GM12801 (cell line): ENCODE data around the gene IGDCC3.

Experiments used
- TF ChIP-seq, protein P1 (sequence below): IDR thresholded peaks from one replicate; pipeline ENCODE4 v1.5.1; 2011; ENCODE audit warnings: control low read depth; ENCODE audit not compliant: insufficient read length; ENCODE audit errors: extremely low read depth

The IGDCC3 gene

GRCh38 chr15:65396283-65396964, 18.6 kb upstream of the IGDCC3 start:
- TF ChIP-seq, protein P1, sequence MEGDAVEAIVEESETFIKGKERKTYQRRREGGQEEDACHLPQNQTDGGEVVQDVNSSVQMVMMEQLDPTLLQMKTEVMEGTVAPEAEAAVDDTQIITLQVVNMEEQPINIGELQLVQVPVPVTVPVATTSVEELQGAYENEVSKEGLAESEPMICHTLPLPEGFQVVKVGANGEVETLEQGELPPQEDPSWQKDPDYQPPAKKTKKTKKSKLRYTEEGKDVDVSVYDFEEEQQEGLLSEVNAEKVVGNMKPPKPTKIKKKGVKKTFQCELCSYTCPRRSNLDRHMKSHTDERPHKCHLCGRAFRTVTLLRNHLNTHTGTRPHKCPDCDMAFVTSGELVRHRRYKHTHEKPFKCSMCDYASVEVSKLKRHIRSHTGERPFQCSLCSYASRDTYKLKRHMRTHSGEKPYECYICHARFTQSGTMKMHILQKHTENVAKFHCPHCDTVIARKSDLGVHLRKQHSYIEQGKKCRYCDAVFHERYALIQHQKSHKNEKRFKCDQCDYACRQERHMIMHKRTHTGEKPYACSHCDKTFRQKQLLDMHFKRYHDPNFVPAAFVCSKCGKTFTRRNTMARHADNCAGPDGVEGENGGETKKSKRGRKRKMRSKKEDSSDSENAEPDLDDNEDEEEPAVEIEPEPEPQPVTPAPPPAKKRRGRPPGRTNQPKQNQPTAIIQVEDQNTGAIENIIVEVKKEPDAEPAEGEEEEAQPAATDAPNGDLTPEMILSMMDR, result no peak

- TF ChIP-seq, protein P1, result no peak
Measured at GRCh38 chr15:65395567-65396202, 17.9 kb upstream of the IGDCC3 start.

- TF ChIP-seq, protein P1, result no peak
Measured at GRCh38 chr15:65394936-65395335, 17.1 kb upstream of the IGDCC3 start.

GRCh38 chr15:65394280-65394789, 16.5 kb upstream of the IGDCC3 start:
- TF ChIP-seq, protein P1, result no peak

DNA sequence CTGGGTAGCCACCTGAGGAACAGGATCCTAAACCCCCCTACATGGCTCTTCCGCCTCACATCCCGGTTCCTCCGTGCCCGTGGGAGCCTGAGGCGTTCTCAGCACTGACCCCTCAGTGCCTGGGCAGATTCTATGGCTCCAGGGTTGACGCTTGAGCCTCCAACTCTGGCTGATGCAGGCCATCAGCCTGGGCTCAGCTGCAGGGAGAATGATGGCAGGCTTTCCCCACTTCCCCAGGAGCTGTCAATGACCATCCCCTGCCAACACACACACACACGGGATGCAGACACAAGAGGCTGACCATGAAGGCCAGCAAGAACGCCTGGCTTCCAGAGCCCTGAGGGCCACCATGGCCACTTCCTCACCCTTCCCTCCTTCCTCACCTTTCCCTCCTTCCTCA, 15.8 kb upstream of the IGDCC3 start:
- TF ChIP-seq, protein P1, result no peak

DNA sequence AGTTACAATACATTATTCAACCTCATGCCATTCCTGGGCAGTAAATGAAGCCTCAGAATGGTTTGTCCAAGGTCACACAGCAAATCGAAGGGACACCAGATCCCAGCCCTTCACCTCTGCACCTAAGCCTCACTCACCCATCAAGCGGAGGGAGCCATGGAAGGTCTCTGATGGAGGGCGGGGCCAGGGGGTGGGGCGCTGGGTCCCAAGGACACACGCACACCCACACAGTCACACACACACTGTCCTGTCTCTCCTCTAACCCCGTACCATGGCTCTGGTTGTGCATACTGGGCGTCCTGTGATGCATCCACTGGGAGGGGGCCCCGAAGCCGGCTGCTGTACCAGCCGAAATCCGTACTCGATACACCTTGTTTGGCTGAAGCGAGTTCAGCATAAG, 15.3 kb upstream of the IGDCC3 start:
- TF ChIP-seq, protein P1, result no peak

GRCh38 chr15:65392368-65392767, 14.6 kb upstream of the IGDCC3 start:
- TF ChIP-seq, protein P1, result no peak
